Activated CD8-positive, alpha-beta memory T cell treated with anti-CD3 and anti-CD28 coated beads for 36 hours (primary cell): ENCODE results near the gene PACRG. TPM values are rescaled to one million over a fixed set of nuclear protein-coding genes. Genes with fewer than 3 reads are reported as not detected.

Experiments used
- CTCF ChIA-PET: fragments of 350-600 bp; sonication (Branson Sonifier 250); formaldehyde crosslinking; loops from one replicate; lab custom pipeline; 2021; ENCODE audit warnings: antibody characterized with exemption; lab: Charles Lee
- POLR2A ChIA-PET: fragments of 350-600 bp; sonication (Branson Sonifier 250); formaldehyde crosslinking; loops from one replicate; lab custom pipeline; 2021; ENCODE audit warnings: antibody characterized with exemption; lab: Charles Lee
- total RNA-seq, 2 experiments: library from RNA; stranded (reverse); gene quantifications; one replicate each; pipeline ENCODE4 v1.2.3, GENCODE V29; 2021

PACRG gene
- total RNA-seq, 2 experiments from 2014 or later, result not detected

- ChIA-PET CTCF (interaction anchor here (1.5 kb wide), 1 partner anchor 9 kb away, joined by 3 read pairs; no protein-coding TSS in a partner anchor), POLR2A (no interaction called here)
Observed at GRCh38 chr6:162907876-162908481, 180.2 kb downstream of the PACRG start.

GRCh38 chr6:162913206-162913605, 185.4 kb downstream of the PACRG start:
- CTCF ChIA-PET, result no interaction called here
- POLR2A ChIA-PET, result no interaction called here

- ChIA-PET POLR2A (no interaction called here), CTCF (interaction anchor here (1.2 kb wide), 1 partner anchor 10 kb away, joined by 3 read pairs; no protein-coding TSS in a partner anchor)
Observed at GRCh38 chr6:162917506-162917905, 189.7 kb downstream of the PACRG start.

DNA sequence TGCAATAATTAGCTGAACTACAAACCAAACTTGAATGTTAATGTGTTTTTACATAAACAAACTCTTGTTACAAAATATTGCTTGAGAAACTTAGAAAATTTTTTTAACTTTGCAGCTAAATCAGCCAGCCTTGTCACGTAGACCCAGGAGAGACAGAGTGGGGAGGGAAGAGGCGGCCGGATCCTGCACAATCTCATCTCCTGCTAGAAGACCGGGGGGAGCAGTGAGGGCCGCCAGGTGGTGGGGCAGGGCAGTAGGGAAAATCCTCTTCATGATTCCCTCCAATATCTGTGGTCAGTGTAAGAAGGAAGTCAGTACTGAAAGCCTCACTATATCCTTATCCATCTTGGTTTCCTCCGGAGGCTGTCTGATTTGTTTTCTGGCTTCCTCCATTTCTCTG, 193.3 kb downstream of the PACRG start:
- ChIA-PET CTCF (no interaction called here), POLR2A (no interaction called here)

DNA sequence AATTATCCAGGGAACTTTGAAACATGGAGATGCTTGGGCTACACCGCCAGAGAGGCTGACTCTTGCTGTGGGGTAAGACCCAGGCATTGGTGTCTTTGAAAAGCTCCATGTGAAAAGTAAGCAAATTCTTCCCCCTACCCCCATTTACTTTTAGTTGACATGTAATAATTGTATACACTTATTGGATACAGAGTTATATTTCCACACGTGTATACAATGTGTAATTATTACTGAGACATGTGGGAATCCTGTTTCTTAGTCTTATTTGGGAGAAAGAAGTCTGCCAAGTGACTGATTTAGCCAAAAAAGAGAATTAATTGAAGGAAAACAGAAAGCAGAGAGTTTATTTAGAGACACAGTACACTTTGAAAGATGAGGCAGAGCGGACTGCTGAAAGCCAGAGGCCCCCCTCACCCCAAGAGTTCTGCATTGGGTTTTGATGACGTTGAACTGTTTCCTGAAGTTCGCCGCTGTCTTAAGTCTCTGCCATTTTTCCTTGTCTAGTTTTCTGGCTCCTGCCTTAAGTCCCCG, 193.8 kb downstream of the PACRG start:
- ChIA-PET CTCF (no interaction called here), POLR2A (no interaction called here)

GRCh38 chr6:162922563-162923166, 194.9 kb downstream of the PACRG start:
- POLR2A ChIA-PET, result no interaction called here

DNA sequence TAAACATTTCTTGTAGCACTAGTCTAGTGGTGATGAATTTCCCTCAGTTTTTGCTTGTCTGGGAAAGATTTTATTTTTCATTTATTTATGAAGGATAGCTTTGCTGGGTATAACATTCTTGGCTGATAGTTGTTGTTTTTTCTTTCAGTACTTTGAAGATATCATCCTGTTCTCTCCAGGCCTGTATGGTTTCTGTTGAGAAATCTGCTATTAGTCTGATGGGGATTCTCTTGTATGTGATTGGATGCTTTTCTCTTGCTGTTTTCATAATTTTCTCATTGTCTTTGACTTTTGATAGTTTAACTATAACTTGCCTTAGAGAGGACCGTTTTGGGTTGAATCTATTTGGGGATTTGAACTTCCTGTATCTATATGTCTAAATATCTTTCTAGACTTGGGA, 207.1 kb downstream of the PACRG start:
- CTCF ChIA-PET, result no interaction called here
- POLR2A ChIA-PET, result no interaction called here

More at GRCh38 chr6:162922563-162923166, 194.9 kb downstream of the PACRG start:
- CTCF ChIA-PET, result no interaction called here

GRCh38 chr6:162940426-162940825, 212.7 kb downstream of the PACRG start:
- ChIA-PET POLR2A (no interaction called here), CTCF (no interaction called here)

- POLR2A ChIA-PET, result no interaction called here
Observed at GRCh38 chr6:162941128-162941527, 213.4 kb downstream of the PACRG start.

DNA sequence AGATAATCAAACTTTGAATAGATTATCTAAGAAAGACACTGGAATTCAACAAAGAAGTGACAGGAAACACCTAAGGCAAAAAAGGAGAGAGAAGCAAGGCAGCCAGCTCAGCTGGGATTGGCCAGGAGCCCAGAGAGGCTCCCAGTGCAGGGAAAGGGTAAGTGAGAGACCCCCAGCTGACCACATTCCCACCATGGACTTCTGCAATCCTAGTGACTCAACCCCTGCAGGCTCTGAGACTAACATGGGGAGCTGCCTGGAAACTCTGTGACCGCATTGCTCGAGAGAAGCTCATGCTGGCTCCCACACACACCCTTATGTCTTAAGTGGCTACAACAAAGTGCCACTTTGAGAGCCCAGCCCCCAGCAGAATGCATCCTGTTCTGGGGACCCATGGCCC, 215.1 kb downstream of the PACRG start:
- ChIA-PET CTCF (no interaction called here), POLR2A (no interaction called here)

More at GRCh38 chr6:162941128-162941527, 213.4 kb downstream of the PACRG start:
- CTCF ChIA-PET, result no interaction called here

- CTCF ChIA-PET, result no interaction called here
- POLR2A ChIA-PET, result no interaction called here
Observed at GRCh38 chr6:162943369-162943768, 215.6 kb downstream of the PACRG start.

DNA sequence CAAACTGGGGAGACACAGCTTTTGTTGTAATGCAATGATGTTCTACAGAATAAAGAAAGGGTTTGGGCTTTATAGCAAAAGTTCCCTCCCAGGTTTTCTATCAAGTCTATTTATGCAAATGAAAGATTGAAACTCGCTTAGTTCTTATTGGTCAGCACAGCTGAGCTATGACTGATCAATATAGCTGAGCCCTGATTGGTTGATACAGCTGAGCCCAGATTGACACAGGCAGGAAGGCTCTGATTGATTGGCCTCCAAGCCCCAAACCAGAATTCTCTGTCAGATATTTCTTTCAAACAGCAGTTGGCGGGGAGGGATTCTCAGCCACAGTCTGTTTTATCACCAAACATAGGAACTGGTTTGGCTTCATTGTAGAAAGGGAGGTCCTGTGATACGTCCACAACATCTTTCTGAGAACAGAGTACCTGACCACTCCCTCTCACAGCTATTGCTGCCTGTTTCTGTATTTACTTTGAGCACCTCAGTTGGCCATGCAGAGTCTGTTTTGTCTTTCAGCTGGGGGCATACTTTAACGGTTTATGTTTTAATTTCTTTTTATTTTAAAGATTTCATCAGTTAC, 223.5 kb downstream of the PACRG start:
- POLR2A ChIA-PET, result no interaction called here
- CTCF ChIA-PET, result no interaction called here

GRCh38 chr6:162952423-162952822, 224.6 kb downstream of the PACRG start:
- CTCF ChIA-PET, result no interaction called here

DNA sequence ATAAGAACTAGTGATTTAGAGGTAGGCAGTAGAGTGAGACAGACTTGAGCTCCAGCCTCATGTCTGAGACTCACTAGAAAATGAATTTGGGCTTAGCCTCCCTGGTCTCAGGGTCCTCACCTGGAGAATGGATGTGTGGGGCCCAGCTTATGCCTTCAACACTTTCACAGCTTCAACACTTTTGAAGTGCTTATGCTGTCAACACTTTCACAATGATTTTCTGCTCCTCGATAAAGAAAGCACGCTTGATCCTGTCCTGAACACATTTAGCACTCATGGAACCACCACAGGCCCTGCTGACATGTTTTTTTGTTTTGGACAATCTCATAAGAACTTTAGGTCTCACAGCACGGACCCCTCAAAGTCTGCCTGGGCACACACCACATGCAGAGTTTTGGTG, 229.3 kb downstream of the PACRG start:
- ChIA-PET POLR2A (no interaction called here), CTCF (interaction anchor here (0.6 kb wide), 1 partner anchor 440 kb away, joined by 3 read pairs; no protein-coding TSS in a partner anchor)

More at GRCh38 chr6:162952423-162952822, 224.6 kb downstream of the PACRG start:
- POLR2A ChIA-PET, result no interaction called here

DNA sequence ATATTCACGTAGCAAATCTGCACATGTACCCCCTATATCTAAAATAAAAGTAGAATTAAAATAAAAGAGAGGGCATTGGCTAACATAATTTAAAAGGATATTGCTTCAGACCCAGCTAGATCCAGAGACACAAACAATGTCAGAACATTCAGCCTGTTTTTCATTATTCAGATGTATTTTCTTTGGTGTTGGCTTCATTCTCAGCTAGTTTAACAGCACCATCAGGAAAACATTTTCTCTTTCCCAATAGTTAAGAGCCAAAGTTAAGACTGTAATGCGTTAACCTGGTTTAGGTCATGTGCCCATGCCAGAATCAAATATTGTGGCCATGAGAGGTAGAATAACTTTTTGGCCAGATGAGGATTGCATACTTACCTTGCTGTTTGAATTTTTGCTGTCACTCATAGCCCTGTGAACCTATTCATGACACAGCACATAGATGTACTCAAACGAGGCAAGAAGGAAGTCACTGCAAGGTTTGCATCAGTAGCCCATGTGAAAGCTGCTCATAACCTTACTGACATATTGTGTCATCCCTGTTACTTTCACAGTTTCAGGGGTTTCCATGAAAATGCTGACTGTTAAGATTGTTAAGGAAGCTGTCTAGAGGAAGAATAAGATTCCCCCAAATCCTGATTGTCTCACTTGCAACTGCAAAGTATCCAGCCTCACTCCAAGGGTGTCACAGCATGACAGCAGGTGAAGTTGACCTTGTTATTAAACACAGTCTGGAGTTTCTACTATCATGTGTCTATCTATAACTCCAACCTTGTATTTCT, 233.1 kb downstream of the PACRG start:
- POLR2A ChIA-PET, result no interaction called here
- CTCF ChIA-PET, result no interaction called here

DNA sequence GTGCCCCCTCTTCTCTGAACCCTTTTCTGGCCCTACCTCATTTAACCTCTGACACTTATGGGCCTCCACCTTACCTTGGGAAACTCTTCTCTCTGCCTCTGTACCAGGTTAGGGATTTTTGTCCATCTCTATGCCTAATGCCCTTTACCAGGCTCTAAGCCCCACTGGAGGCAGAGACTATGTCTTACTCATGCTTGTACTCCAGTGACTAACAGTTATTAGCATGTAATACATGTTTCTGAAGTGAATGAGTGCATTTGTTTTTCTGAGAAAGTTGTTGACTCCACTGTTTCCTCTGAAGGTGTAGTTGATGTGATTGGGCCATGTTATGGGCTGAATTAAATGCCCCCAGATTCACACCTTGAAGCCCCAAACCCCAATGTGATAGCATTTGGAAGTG, 234.3 kb downstream of the PACRG start:
- CTCF ChIA-PET, result no interaction called here
- POLR2A ChIA-PET, result no interaction called here

GRCh38 chr6:162963861-162964260, 236.1 kb downstream of the PACRG start:
- CTCF ChIA-PET, result no interaction called here
- POLR2A ChIA-PET, result no interaction called here

- CTCF ChIA-PET, result no interaction called here
- POLR2A ChIA-PET, result no interaction called here
Observed at GRCh38 chr6:162964488-162965140, 236.8 kb downstream of the PACRG start.

- CTCF ChIA-PET, result no interaction called here
- POLR2A ChIA-PET, result no interaction called here
Observed at GRCh38 chr6:162965366-162965765, 237.6 kb downstream of the PACRG start.
